GM13977 (cell line): ENCODE results near the gene PARD3.
"Not testable (repeated sequence)": the region's sequence is repeated elsewhere in the genome, so short reads cannot be mapped to it uniquely, and the experiment has no call there.

Experiments used
- DNase-seq: peaks from one replicate; pipeline ENCODE4 v3.0.0; 2012; ENCODE audit warnings: low spot score
- CTCF ChIP-seq: IDR thresholded peaks from 2 replicates; pipeline ENCODE4 v1.5.1; 2012; ENCODE audit warnings: mild to moderate bottlenecking, control low read depth; ENCODE audit not compliant: insufficient read depth; ENCODE audit errors: extremely low read depth, missing control alignments
- in situ Hi-C: fragments of 300-500 bp; cut with MboI; formaldehyde crosslinking; loops from one replicate; pipeline ENCODE4 v1.12.0; 2022; ENCODE audit warnings: low sequenced_read_pairs, low pct_unique_long_range_greater_than_20kb, mixed read lengths, inconsistent platforms; ENCODE audit not compliant: unreplicated experiment

PARD3 gene

DNA sequence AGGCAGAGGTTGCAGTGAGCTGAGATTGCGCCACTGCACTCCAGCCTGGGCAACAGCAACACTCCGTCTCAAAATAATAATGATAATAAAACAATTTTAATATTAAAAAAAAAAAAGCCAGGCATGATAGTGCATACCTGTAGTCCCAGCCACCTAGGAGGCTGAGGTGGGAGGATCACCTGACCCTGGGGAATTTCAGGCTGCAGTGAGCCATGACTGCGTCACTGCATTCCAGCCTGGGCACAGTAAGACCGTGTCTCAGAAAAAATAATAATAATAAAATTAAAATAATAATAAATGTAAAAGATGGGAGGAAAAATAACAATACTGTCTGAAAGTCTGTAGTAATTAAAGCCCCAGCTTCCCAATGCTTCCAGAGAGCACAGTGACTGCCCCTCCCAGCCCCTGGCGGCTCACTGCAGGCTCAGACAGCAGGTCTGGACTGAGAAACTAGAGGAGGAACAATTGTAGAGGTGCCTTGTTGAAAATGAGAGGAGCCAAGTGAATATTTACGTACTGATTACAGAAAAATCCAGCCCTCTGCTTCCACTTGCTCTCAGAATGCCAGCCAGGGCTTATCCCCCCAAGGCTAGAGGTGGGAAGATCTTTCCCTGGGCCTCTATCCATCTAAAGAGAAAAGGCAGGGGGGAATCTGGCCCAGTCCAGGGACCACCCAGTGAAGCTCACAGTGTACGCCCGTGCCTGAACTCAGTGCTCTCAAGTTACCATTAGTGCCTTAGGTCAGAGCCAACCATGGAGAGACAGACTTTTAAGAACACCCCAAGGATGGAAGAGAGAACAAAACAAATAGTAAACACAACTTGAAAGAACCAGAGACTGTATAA lies 112.8 kb downstream of the PARD3 start:
- no peak for TF ChIP-seq CTCF
- in situ Hi-C loops = no loop called here
- DNase-seq = no peak

DNA sequence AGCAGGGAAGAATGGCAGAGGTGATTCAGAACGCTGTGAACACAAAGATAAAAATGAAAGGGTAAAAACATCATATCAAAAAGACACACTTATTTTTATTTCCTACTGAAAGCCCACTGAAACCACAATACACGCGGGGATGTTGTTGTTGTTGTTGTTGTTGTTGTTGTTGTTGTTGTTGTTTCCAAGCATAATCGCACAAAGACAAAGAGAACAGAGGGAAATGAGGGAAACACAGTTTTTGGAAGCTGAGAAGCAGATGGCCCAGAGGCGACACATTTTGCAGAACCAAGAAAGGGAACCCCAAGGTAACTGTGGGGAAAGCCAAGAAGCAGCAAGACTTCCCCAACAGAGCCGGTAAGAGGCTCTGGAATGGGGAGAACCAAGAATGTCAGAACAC lies 113.9 kb downstream of the PARD3 start:
- in situ Hi-C loops = no loop called here
- DNase-seq = no peak
- no peak for TF ChIP-seq CTCF

GRCh38 chr10:34700752-34701151 lies 114.3 kb downstream of the PARD3 start:
- DNase-seq, in situ Hi-C loops: not testable (repeated sequence)

- no peak for DNase-seq
- no peak for TF ChIP-seq CTCF
- in situ Hi-C loops = no loop called here
Observed at GRCh38 chr10:34699904-34700517, 115.1 kb downstream of the PARD3 start.

GRCh38 chr10:34698979-34699378 lies 116.1 kb downstream of the PARD3 start:
- DNase-seq = no peak
- no peak for TF ChIP-seq CTCF
- in situ Hi-C loops = no loop called here

DNA sequence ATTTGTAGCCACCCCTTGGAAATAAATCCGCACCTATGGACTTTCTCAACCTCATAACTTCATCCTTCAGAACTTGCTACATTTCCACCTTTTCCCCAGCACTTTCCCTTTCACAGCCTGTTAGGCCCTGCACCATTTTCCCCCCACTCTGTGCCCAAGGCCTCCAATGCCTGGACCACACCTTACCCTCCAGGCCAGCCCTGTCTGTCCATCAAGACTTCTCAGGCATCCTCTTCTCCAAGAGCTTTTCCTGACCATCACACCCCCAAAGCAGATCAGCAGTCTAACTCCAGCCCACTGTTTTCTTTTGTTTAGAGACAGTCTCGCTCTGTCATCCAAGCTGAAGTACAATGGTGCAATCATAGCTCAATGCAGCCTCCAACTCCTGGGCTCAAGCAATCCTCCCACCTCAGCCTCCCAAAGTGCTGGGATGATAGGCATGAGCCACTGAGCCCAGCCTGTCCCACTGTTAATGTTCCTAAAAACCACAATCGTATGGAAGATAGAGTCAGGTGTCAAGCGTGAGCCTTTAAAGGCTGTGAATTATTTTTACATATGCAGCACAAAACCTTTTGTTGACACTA lies 116.8 kb downstream of the PARD3 start:
- no peak for TF ChIP-seq CTCF
- in situ Hi-C loops = no loop called here
- DNase-seq = no peak
